ENCODE data around the gene MMP8.

Gene MMP8

GRCh38 chr11:102662607-102663006, 62.1 kb downstream of the MMP8 start:
- DNase-seq (ENCODE audit: low read depth in 2 of 2, low spot score in 1 of 2), result no peak
